Measurements from ENCODE around the gene INAVA.
"Not testable (repeated sequence)": the region's sequence is repeated elsewhere in the genome, so short reads cannot be mapped to it uniquely, and the experiment has no call there.

The INAVA gene

DNA sequence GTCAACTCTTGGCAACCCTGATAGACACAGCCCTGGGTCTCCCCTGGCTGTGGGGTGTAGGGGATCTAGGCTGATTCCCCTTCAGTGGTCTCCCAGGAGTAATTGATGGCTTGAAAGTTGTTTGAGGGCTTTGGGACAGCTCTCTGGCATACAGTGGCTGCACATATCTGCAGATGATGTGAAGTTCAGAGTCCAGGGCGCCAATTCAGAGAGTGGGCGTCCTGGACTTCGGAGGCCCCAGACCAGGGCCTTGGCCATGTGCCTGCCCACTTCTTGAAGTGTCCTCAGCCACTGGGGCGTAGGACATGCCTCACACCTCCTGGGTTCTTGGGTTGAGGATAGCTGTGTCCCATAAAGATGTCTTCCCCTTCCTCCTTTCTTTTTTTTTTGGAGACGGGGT is 2.6 kb downstream of the INAVA start:
- no peak for DNase-seq (ENCODE audit: low read depth in 2 of 2, low spot score in 1 of 2)

DNA sequence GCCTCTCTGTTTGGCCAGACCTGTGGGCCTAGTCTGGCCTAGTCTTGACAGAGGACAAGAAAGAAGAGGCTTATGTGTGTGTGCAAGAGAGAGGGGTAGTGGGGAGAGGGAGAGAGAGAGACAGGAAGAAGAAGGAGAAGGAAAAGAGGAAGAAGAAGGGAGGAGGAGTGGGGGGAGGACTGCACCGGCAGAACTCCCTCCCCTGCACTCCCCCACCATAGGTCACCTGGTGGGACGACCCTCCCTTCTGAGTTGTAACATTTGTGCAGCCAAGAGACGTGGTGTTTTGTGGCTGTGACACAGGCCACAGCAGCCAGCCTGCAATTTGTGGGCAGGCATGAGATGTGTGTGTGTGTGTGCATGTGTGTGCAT is 4.3 kb downstream of the INAVA start:
- DNase-seq (ENCODE audit: low read depth in 2 of 2, low spot score in 1 of 2): no peak

DNA sequence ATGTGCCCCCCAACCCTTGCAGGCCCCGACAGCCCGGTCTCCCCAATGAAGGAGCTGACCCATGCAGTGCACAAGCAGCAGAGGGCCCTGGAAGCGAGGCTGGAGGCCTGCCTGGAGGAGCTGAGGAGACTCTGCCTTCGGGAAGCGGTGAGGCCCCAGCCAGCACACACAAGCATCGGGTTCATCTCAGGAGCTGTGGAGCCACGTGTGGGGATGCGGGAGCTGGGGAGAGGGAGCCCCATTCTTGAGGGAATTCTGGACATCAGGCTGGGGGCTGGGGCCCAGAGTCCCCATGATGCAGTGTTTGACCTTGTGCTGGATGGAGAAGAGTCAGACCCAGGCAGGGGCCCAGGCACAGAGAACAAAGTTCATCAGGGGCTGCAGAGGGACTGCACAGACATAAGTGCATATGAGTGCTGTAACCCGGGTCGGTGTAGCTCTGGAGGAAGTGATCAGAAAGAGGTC is 4.8 kb downstream of the INAVA start:
- no peak for DNase-seq (ENCODE audit: low read depth in 2 of 2, low spot score in 1 of 2)

DNA sequence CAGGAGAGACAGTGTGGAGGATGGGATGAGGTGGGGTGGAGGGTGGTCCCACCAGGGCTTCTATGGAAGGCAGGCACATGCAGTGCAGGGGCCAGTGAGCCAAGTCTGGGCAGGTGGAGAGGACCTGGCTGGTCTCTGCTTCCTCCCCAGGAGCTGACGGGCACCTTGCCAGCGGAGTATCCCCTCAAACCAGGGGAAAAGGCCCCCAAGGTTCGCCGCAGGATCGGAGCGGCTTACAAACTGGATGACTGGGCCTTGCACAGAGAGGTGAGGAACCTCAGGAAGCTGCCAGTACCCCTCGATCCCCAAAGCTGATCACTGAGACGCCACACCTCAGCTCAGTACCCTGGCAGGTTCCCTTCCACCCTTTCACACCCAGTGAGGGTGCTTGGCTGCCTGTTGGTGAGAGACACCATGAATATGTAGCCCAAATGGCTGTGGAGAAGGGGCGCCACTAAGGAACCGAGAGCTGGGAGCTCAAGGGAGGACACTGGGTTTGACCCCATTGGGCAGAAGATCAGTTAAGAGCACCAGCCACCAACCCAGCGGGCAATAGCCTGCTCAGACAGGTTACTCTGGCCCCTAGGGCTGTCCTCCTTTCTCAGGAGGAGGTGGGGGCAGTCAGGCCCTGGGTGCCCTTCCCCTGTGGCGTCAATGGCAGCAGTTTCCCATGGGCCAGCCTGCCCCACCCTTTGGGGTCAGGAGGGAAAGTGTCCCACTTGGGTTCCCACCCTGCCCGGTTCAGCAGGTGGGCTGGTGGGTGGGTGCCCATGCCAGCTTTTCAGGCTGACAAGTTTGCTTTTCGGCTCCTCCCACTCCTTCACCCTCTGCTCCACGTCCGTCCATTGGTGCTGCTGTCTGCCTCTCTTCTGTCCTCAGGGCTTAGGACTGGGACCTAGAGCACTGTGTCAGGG is 5.5 kb downstream of the INAVA start:
- no peak for DNase-seq (ENCODE audit: low read depth in 2 of 2, low spot score in 1 of 2)

DNA sequence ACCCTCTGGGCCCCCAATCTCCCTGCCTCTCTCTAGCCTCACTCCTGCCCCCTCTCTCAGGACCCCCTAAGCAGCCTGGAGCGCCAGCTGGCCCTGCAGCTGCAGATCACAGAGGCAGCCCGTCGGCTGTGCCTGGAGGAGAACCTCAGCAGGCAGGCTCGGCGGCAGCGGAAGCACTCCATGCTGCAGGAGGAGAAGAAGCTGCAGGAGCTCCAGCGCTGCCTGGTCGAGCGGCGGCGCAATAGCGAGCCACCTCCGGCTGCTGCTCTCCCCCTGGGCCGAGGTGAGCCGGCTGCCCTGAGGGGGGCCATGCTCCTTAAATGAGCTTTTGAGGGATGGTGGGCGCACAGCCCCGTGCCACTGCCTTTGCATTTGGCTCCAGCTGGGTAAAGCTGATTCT is 6.2 kb downstream of the INAVA start:
- DNase-seq (ENCODE audit: low read depth in 2 of 2, low spot score in 1 of 2): no peak

DNA sequence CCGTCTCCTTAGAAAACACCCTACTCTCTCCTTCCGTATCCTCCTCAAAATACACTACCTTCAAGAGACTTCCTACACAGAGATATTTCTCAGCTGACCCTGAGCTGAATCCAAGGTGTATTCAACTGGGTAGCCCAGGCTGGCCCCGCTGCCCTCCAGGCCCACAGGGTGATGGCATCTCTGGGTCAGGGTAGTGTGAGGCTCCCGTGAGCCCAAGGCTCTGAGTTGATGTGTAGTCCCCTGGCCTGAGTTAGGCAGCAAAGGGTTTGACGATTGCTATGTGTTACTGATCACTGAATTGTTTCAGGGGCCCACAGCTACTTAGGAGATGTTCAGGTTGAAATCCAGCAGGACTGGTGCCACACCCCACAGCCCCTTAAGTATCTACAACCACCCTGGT is 6.7 kb downstream of the INAVA start:
- DNase-seq (ENCODE audit: low read depth in 2 of 2, low spot score in 1 of 2): no peak

DNA sequence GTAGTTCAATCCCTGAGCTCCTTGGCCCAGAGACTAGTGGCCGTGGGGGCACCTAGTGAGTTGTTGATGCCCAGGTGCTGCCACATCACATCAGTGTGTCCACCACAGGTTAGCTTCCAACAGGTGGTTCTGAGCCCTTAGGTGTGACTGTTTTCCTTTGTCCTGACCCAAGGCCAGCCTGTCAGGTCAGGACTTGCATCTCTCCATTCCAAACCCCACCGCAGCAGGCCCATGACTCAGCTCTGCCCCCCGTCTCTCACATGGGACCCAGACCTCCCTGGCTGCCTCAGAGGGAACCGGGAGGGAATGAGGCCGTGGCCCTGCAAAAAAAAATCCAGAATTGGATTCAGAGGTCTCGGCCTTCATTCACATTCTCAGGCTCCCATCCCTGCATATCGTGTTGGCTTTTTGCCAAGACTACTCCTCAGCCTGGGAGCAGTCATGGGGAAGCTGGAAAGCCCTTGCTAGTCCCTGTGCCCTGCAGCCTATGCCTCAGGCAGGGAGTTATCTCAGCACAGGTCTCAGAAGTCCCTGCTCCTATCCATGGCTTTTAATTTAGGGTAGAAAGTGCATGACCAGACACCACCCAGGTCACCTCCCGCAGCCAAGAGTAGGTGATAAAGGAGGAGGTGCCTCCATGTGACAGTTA is 7.2 kb downstream of the INAVA start:
- DNase-seq (ENCODE audit: low read depth in 2 of 2, low spot score in 1 of 2): no peak

DNA sequence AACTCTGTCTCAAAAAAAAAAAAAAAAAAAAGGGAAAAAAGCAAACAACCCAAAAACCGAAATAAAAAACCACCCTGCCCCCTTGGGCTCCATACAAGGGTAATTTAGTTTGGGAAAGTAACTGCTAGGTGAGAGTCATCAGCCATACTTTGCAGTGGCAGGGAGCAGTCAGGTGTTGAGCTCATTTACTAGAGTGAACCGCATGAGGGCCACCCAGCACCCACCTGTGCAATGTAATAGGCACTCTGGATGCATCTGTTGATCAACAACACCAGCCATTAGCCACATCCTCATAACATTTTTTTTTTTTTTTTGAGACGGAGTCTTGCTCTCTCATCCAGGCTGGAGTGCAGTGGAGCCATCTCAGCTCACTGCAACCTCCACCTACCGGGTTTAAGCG is 9.1 kb downstream of the INAVA start:
- DNase-seq (ENCODE audit: low read depth in 2 of 2, low spot score in 1 of 2): no peak

DNA sequence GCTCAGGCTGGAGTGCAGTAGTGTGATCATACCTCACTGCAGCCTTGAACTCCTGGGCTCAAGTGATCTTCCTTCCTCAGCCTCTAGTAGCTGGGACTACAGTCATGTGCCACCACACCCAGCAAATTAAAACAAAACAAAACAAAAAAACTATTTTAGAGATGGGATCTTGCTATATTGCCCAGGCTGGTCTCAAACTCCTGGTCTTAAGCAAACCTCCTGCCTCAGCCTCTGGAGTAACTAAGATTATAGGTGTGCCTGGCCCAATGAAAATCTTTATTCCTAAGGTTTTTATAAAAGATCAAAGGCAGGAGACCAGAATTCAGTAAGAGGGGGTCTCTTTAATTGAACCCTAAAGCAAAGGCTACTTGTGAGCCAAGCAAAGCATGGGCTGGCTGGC is 10.1 kb downstream of the INAVA start:
- no peak for DNase-seq (ENCODE audit: low read depth in 2 of 2, low spot score in 1 of 2)

DNA sequence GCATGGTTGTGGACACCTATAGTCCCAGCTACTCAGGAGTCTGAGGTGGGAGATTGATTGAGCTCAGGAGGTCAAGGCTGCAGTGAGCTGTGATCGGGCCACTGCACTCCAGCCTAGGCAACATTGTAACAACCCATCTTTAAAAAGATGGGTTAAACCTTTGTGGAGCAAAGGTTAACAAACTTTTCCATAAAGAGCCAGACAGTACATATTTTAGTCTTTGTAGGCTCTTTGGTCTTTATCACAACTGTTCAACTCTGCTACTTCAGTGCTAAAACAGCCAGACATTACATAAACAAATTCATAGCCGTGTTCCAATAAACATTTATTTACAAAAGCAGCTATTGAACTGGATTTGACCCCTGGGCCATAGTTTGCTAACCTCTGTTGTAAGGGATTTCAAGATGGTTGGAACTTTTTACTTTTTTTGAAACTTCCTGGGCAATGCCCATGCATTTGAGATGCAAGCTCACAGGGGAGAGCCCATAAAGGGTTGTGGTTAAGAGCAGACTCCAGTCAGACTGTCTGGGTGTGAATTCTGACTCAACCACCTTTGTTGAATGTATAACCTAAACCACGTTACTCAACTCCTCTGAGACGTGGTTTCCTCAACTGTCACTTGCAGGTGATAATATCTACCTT is 10.8 kb downstream of the INAVA start:
- no peak for DNase-seq (ENCODE audit: low read depth in 2 of 2, low spot score in 1 of 2)

DNA sequence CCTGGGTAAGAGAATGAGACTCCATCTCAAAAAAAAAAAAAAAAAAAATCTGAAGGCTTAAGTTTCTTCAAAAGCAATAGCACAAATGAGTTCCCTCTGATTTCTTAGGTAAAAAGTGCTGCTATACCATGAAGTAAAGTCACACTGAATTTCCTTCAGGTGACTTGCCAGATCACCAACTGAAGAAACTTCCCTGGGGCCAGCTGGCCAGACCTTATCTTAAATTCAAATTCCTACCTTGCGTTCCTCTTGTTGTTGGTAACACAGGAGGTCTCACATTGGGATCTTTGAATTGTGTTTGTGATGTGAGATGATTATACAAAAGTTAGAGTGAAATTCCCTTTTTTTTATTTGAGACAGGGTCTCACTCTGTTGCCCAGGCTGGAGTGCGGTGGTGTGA is 11.8 kb downstream of the INAVA start:
- DNase-seq (ENCODE audit: low read depth in 2 of 2, low spot score in 1 of 2): no peak

DNA sequence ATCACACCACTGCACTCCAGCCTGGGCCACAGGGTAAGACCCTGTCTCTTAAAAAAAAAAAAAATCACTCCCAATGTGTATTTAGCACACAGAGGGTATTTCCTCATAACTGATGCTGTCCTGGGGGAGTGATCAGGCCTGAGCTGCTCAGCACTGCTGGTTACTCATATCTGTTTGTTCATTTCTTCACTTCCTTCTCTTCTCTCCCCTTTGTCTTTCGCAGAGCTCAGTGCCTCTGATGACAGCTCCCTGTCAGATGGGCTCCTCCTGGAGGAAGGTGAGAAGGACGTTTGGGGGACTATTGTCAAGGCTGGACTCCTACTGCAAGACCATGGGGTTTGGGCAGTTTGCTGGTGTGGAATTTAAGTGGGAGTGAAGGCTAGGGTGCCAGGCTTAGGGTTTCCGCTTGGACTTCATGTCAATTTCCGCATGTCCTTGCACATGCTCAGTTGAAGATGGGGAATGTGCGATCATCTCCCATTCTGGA is 13.0 kb downstream of the INAVA start:
- DNase-seq (ENCODE audit: low read depth in 2 of 2, low spot score in 1 of 2): no peak

DNA sequence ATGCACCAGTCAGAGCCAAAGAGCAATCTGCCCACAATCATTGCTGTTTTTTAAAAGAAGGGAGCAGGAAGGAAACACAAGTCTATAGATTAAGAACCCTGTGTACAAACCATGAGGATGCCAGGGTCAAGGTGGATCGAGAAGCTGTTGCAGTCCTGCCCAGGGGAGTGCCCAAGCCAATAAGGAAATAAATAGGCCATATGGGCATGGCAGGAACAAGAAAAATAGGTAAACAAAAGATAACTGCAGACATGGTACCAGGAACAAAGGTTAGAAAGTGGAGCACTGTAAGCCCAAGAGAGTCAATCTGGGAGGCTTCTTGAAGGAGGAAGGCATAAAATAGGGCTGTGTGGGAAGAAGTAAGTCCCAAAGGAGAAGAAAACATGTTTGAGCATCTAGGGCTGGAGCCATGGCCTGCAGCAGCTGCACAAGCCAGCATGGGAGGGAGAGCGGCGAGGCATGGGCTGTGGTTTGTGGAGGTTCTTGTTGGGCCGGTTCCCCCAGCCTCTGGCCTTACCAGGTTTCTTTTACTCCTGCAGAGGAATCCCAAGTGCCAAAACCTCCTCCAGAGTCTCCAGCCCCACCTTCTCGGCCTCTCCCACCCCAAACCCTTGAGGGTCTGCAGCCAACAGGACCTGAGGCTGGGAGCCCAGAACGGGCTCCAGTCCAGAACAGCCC is 13.6 kb downstream of the INAVA start:
- no peak for DNase-seq (ENCODE audit: low read depth in 2 of 2, low spot score in 1 of 2)

DNA sequence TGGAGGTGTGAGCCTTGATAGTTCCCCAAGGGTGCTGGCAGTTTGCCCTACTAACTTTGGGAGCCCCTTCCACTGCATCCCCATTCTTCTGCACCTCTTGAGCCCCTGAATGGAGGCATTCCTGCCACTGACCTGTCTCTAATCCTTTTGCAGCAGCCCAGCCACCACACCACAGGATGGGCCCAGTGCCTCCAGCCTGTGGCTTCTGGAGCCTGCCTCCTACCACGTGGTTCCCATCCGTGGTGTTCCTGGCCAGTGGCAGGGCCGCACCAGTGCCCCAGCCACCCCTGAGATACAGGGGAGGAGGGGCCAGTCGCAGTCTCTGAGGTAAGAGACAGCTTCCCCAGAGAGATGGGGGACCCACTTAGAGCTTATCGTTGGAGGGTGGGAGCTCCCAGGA is 14.4 kb downstream of the INAVA start:
- no peak for DNase-seq (ENCODE audit: low read depth in 2 of 2, low spot score in 1 of 2)

DNA sequence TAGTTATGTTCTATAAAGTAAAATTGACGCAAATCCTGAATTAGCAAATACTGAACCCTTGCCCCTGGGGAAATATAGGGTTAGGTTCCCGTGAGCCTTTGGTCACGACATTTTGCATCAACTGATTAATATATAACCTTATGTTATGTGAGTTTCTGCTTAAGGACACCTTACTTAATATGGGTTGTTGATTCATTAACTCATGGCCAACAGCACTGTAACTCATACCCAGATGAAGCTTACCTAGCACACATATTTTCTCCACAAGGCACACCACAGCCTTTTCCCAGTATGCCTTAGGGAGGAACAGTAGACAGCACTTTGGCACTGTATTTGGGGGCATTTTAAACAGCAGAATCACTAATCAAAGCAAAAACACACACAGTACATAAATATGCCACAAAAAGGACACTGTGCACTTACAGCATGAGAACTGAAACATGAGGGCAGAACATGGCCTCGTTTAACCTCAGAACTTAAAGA is 15.1 kb downstream of the INAVA start:
- no peak for DNase-seq (ENCODE audit: low read depth in 2 of 2, low spot score in 1 of 2)

DNA sequence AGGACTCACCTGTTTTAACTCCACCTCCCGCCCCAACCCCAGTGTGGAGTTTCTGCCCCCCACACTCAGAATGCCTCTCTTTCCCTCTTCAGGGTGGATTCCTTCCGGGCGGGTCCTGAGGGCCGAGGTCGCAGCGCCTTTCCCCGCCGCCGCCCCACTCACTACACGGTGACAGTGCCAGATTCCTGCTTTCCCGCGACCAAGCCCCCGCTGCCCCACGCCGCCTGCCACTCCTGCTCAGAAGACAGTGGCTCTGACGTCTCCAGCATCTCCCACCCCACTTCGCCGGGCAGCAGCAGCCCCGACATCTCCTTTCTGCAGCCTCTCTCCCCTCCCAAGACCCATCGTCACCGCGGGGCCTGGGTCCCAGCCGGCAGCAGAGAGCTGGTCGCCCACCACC is 16.7 kb downstream of the INAVA start:
- DNase-seq (ENCODE audit: low read depth in 2 of 2, low spot score in 1 of 2): no peak

DNA sequence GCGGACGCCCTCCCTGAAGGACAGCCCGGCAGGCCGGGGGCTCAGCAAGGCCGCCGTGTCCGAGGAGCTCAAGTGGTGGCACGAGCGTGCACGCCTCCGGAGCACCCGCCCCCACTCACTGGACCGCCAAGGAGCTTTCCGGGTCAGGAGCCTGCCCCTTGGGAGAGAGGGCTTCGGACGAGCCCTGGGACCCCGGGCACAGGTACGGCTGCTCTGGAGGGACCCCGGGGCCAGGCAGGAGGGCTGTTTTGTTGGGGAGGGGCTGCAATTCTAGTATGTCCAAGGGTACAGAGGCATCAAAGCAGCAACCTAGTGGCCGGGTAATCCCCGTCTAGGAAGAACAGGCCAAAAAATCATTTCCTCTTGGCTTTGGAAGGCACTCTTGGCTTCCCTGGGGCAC is 17.2 kb downstream of the INAVA start:
- not testable (repeated sequence) for DNase-seq (ENCODE audit: low read depth in 2 of 2, low spot score in 1 of 2)

DNA sequence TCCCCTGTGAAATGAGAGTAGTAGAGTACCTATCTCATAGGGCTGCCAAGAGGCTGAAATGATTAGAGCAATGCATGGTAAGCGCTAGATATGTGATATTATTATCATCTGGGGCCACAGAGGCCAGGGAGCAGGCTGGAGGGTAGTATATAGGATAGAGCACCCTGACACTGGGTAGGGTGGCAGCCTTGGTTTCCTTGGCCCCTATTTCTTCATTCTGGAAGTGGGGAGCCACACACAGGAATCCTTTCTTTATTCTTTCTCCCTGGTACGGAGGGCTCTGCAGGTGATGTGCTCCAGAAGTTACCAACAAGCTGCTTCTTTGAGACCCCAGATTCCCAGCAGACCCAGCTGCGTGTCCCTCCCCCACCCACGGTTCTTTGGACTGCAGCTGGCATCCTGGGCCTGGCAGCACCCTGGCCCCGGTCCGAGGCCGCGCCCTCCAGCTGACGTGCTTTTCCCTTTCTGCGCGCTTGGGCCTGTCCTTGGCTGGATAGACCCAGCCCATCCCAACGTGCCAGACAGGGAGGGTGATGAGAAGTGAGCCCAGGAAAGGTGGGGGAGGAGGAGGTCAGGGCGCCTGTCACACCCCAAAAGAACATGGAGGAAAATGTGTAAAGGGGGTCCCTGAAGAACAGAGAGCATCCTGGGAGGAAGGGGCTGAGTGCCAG is 18.2 kb downstream of the INAVA start:
- no peak for DNase-seq (ENCODE audit: low read depth in 2 of 2, low spot score in 1 of 2)

DNA sequence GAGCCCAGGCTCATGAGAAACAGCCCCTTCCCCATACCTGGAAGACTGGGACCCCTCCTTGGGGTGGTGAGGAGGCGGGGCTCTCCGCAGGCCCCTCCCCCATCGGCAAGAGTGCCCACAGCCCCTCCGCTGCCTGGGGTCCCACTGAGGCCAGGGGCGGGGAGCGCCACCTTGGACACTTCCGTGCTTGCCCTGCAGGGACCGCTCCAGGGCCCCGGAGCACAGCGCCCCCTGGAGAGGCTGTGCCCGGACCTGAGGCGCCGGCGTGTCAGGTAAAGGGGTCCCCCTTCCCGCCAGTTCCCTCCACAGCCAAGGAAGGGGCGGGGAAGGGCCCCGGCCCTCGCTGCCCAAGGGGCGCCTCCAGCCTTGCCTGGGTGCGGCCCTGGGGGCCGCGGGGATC is 21.5 kb downstream of the INAVA start:
- no peak for DNase-seq (ENCODE audit: low read depth in 2 of 2, low spot score in 1 of 2)

DNA sequence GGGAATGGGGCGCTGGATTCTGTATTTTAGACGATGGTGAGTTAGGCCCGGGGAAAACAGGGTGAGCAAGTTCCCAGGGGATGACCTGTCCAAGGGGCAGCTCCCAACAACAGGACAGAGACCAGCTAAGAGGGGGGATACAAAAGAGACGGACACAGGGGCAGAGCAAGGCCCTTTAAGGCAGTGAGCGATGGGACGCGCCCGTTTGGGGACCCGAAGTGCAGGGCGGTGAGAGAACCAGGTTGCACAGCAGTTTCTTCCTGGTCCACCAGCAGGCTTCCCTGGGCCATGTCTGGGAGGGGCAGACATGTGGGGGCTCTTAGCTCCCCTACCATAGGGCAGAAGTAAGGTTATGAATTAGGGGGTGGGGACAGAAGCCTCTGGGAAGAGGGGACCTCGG is 22.0 kb downstream of the INAVA start:
- no peak for DNase-seq (ENCODE audit: low read depth in 2 of 2, low spot score in 1 of 2)

DNA sequence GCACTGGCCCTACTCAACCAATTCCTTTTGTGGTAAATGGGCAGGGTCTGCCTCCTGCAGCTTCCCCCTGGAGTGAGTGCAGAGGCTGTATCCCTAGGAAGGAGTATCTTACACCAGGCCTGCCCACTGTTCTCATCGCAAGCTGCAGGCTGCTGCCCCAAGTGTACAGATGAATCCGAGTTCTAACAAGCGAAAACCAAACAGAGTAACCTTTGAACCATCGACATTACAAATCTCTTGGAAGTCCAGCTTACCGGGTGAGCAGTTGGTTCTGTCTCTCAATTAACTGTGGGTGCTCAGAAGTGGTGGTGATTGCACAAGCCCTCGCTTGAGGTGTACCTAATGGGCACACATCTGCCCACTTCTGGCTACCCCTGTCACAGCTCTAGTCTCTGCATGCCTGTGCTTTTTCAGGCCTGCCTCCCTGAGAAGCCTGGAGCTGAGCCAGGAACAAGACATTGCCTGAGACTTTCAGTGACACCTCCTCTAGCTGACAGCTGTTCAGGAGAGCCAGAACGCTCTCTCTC is 22.7 kb downstream of the INAVA start:
- DNase-seq (ENCODE audit: low read depth in 2 of 2, low spot score in 1 of 2): no peak
